Bronchial epithelial cell (primary cell): ENCODE measurements around the gene CCNB3. TPM values are rescaled to one million over a fixed set of nuclear protein-coding genes. Genes with fewer than 3 reads are reported as not detected.

Experiments used
- DNase-seq: peaks from one replicate; pipeline ENCODE4 v3.0.0-alpha.2; 2010; ENCODE audit warnings: low read depth
- FAIRE-seq: peaks from 2 replicates; lab custom pipeline; 2011; peaks lifted over from hg19 to GRCh38; lab: Jason Lieb, UNC
- H3K27me3 ChIP-seq: 2 replicates; pipeline ENCODE4 v1.5.1; 2011; ENCODE audit warnings: low read length; ENCODE audit not compliant: control insufficient read depth, insufficient read depth
- H3K36me3 ChIP-seq: 2 replicates; pipeline ENCODE4 v1.5.1; 2011; ENCODE audit warnings: low read length; ENCODE audit not compliant: control insufficient read depth, insufficient read depth
- H3K4me3 ChIP-seq: 2 replicates; pipeline ENCODE4 v1.5.1; 2011; ENCODE audit warnings: mild to moderate bottlenecking, low read depth, low read length, control low read depth
- total RNA-seq: library from RNA; depleted of rRNA; stranded (reverse); fragments of >200 nt; gene quantifications from 2 replicates; pipeline ENCODE4 v1.2.1, GENCODE V29; 2014
- TF ChIP-seq, protein P1 (sequence below): IDR thresholded peaks from 2 replicates; pipeline ENCODE4 v1.5.1; 2011; ENCODE audit warnings: mild to moderate bottlenecking, moderate library complexity, low read length, control low read depth, inconsistent platforms; ENCODE audit not compliant: insufficient read depth, severe bottlenecking

The CCNB3 gene
- total RNA-seq, 1 donor from 2014 or later = under 0.01 TPM

DNA sequence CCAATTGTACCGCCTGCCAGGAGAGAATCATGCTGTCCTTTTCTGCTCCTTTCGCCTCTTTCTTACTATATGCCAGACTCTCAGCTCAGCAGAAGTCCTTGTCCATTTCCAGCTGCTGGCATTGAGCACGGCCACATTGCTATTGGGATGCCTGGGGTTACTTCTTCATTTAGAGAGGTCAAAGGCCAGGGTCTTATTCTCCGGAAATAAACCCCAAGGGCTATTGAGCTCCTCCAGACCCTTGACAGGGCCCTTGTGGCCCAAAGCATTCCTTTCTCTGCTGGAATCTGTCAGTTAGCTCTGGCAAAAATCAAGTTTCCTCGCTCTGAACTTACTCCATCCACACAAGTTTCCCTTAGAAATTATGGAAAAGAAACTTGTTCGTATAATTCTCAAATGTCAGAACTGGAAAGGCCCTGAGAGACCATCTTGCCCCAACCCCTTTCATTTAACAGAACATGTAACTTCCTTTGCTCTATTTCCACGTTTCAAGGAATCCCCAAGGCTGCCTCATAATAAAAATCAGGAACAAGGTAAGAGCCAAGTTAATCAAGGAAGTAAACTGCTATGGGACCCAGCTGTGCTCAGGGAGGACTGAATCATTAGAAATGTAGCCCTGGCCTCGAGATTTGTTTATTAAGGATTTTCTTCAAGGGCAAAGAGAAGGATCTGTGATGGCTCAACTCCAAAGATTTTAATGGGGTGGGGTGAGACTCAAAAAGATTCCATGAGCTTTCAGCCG, 15.5 kb upstream of the CCNB3 start:
- Histone ChIP-seq H3K27me3 (no peaks in the 10 kb centered on the region), H3K4me3 (no peak overlapping the region), H3K36me3 (no peaks in the 10 kb centered on the region)
- FAIRE-seq = no peak
- DNase-seq = no peak
- TF ChIP-seq, protein P1, sequence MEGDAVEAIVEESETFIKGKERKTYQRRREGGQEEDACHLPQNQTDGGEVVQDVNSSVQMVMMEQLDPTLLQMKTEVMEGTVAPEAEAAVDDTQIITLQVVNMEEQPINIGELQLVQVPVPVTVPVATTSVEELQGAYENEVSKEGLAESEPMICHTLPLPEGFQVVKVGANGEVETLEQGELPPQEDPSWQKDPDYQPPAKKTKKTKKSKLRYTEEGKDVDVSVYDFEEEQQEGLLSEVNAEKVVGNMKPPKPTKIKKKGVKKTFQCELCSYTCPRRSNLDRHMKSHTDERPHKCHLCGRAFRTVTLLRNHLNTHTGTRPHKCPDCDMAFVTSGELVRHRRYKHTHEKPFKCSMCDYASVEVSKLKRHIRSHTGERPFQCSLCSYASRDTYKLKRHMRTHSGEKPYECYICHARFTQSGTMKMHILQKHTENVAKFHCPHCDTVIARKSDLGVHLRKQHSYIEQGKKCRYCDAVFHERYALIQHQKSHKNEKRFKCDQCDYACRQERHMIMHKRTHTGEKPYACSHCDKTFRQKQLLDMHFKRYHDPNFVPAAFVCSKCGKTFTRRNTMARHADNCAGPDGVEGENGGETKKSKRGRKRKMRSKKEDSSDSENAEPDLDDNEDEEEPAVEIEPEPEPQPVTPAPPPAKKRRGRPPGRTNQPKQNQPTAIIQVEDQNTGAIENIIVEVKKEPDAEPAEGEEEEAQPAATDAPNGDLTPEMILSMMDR = no peak

DNA sequence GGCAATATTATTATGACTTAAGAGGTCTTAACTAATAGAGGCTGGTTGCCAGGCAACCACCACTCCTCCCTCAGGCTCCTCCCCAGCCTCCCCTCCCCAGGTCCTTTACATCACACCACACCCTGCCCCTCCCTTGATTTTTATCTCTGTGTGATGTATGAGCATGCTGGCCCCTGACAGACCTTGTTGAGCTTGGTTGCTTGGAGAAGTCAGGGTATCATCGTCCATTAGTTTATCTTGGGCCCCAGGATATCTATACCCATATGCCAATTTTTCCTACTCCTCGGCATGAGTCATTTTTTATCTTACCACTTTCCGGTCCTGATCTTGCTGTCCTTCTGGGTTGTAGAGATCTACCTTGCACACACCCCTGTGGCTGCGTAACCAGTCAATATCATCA, 6.2 kb upstream of the CCNB3 start:
- Histone ChIP-seq H3K36me3 (no peaks in the 10 kb centered on the region), H3K27me3 (no peaks in the 10 kb centered on the region), H3K4me3 (no peak overlapping the region)
- FAIRE-seq (no peak), DNase-seq (no peak)
- TF ChIP-seq, protein P1 = no peak

DNA sequence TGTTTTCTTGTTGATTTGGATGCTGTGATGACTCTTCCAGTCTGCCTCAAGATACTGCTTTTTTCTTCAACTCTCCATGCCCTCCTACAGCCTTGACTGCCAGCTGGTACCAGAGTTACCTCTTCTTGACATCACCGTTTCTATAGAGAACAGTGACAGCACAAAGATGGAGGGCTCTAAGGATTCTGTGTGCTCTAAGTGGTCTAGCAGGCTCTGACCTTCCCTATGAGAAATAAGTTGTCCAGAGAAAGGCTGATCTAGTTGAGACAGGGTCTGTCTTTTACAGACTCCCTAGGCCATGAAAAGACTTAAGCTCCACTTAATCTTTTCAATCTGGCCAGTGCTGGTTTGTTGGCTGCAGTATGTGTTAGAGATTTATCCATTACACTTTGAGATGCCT, 3.7 kb upstream of the CCNB3 start, which contains the start of gene AKAP4:
Gene AKAP4 (minus strand): TSS at position 101 of the 400 bp plus-strand sequence. CDS start 118 bp downstream, outside the sequence.
- no peaks in the 10 kb centered on the region for H3K36me3 ChIP-seq
- DNase-seq (no peak), FAIRE-seq (no peak)
- no peak within 1 kb of the TSS for H3K4me3 ChIP-seq
- no peaks in the 10 kb centered on the region for H3K27me3 ChIP-seq
- TF ChIP-seq, protein P1 = no peak

DNA sequence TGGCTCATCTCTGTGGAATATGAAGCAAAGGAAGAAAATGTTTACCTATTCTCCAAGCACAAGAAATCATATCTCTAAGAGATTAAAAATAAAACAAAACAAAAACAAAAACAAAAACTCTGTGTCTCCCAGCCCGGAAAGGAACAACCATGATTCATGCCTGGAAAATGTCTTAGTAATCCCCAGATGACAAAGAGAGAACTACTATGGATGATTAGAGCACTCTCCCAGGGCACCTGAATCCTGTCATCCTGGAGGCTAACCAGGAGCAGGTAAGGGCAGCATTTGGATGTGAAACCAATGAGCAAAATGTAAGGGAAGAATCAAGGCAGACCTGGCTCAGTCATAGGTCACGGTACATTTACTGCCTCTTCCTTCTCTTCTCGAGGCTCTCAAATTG, 2.0 kb upstream of the CCNB3 start:
- H3K36me3 ChIP-seq = no peaks in the 10 kb centered on the region
- FAIRE-seq = peak; percentile 28
- no peak overlapping the region for H3K4me3 ChIP-seq
- DNase-seq = peak; percentile 62
- TF ChIP-seq, protein P1 = no peak
- H3K27me3 ChIP-seq = no peaks in the 10 kb centered on the region

DNA sequence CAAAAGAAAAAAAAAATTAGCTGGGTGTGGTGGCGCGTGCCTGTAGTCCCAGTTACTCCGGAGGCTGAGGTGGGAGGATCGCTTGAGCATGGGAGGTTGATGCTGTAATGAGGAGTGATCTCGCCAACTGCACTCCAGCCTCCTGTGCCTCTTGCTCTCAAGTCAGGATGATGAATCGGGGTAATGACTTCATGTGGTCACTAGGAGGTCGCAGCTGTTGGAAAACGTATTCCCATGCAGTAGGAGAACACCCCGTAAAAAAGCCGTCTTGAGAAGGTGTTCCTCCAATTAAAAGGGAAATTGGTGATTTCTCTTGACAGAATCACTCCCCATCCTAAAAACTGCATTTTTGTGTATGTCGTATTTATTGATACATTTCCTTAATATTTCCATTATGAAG, 2.2 kb downstream of the CCNB3 start:
- no peak for FAIRE-seq

More for the DNA sequence above, 2.2 kb downstream of the CCNB3 start:
- H3K36me3 ChIP-seq = no peaks in the 10 kb centered on the region
- TF ChIP-seq, protein P1 = no peak
- no peaks in the 10 kb centered on the region for H3K27me3 ChIP-seq
- no peak for DNase-seq
- H3K4me3 ChIP-seq = no peak overlapping the region
